Transverse colon (tissue), 4 donors: ENCODE results near the gene SLPI.

Experiments
- EP300 ChIP-seq: sonication (generic); formaldehyde crosslinking; IDR thresholded peaks from one replicate; pipeline ENCODE4 v1.6.1; 2017; ENCODE audit warnings: antibody characterized with exemption, low read depth
- POLR2A ChIP-seq: fragments of 450-650 bp; IDR thresholded peaks from one replicate; pipeline ENCODE4 v1.6.1; 2016; ENCODE audit warnings: antibody characterized with exemption, mild to moderate bottlenecking, moderate library complexity
- POLR2AphosphoS5 ChIP-seq, 3 donors: sonication (generic); formaldehyde crosslinking; IDR thresholded peaks; one replicate each; pipeline ENCODE4 v1.6.1; 2016; ENCODE audit warnings: antibody characterized with exemption in 3 of 3
- TF ChIP-seq, protein P1 (sequence below), 5 experiments: fragments of 200-600 bp in 3 of 5; fragments of 450-650 bp in 2 of 5; sonication (generic) in 3 of 5; IDR thresholded peaks; 1 replicate in 2 of 5; 2 replicates in 3 of 5; pipeline ENCODE4 v1.5.1; 2016 to 2017; ENCODE audit warnings: antibody characterized with exemption in 5 of 5, inconsistent platforms in 3 of 5, mild to moderate bottlenecking in 2 of 5, moderate library complexity in 1 of 5

DNA sequence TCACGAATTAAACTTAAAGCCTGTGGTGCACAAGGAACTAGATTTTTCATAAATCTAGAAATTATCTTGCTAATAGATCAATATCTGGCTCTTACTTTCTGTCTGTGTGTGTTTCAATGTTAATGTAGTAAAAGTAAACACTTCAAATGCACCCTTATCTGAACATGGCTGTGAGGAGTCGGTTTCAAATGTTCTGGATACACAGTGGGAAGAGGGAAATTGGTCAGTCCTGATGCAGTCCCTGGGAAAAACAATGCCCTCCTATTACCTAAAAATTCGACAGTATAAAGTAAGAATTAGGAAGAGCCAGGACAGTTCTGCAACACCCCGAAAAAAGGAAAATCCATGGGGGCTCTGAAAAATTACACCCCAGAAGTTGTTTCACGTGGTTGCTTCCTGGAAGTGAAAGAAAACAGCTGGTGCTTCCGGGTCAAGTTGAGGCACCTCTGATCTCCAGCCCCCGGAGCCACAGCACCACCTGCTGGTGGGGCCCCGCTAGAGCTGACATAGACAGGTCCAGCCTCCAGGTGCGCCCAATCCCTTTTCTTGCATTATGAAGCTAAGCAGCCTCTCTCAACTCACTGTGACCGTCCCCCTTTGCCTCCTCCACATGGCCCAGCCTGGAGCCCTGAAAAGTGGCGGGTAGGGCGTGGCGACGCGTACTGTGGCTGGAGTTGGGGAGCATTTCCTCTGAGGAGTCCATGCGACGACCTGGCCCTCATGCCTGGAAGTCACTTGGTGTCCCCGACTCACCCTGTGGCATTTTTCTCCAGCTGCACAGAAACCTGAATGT is 24.9 kb downstream of the SLPI start:
- TF ChIP-seq, protein P1, sequence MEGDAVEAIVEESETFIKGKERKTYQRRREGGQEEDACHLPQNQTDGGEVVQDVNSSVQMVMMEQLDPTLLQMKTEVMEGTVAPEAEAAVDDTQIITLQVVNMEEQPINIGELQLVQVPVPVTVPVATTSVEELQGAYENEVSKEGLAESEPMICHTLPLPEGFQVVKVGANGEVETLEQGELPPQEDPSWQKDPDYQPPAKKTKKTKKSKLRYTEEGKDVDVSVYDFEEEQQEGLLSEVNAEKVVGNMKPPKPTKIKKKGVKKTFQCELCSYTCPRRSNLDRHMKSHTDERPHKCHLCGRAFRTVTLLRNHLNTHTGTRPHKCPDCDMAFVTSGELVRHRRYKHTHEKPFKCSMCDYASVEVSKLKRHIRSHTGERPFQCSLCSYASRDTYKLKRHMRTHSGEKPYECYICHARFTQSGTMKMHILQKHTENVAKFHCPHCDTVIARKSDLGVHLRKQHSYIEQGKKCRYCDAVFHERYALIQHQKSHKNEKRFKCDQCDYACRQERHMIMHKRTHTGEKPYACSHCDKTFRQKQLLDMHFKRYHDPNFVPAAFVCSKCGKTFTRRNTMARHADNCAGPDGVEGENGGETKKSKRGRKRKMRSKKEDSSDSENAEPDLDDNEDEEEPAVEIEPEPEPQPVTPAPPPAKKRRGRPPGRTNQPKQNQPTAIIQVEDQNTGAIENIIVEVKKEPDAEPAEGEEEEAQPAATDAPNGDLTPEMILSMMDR (IDR thresholded peaks at IDR 0.05): peak; percentile 30 to 87 (median 64)
- TF ChIP-seq POLR2AphosphoS5 (IDR thresholded peaks at IDR 0.05) (no peak), EP300 (no peak), POLR2A (no peak)
